ENCODE data around the gene TNFAIP2.
A peak's percentile ranks its signal among the peaks of the same experiment; 100 is the strongest.

The TNFAIP2 gene

DNA sequence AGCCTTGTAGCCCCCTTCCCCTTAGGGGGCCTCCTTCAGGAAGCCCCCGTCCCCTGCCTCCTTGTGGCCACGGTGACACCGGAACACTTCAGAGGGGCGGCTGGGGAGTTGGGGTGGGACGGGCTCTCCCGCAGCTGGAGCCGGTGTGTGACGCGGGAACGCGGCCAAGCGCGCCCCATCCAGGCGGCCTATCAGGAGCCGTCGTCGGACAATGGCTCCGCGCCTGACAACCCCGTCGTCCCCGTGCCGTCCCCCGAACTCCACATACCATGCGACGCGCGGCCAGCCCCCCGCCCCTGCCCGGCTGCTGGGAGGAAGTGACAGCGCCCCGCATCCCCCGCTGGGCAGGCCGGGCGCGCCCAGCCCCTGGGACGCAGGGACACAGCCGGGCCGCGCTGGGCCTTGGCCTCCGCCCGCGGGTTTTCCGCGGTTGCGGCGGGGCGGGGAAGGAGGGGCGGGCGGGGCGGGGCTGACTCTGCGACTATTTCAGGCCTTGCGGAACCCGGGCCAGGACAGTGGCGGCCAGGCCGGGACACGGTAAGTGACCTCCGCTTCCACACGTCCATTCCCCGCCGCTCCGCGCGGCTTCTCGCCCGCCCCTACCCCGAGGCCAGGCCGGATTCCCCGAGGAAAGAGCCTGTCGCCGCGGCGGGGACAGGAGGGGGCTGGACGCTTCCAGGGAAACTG, at the start of gene TNFAIP2:
Gene TNFAIP2 (plus strand): TSS at position 515 of the 687 bp plus-strand sequence. CDS start 2,997 bp downstream, outside the sequence.
- peak; percentile 66 for DNase-seq

- DNase-seq: no peak
Observed at GRCh38 chr14:103073876-103074728, 49.2 kb upstream of the TNFAIP2 start.

GRCh38 chr14:103074729-103075367, 48.4 kb upstream of the TNFAIP2 start:
- no peak for DNase-seq

- peak; percentile 80 for DNase-seq
Observed at GRCh38 chr14:103078420-103078749, 44.9 kb upstream of the TNFAIP2 start.

DNA sequence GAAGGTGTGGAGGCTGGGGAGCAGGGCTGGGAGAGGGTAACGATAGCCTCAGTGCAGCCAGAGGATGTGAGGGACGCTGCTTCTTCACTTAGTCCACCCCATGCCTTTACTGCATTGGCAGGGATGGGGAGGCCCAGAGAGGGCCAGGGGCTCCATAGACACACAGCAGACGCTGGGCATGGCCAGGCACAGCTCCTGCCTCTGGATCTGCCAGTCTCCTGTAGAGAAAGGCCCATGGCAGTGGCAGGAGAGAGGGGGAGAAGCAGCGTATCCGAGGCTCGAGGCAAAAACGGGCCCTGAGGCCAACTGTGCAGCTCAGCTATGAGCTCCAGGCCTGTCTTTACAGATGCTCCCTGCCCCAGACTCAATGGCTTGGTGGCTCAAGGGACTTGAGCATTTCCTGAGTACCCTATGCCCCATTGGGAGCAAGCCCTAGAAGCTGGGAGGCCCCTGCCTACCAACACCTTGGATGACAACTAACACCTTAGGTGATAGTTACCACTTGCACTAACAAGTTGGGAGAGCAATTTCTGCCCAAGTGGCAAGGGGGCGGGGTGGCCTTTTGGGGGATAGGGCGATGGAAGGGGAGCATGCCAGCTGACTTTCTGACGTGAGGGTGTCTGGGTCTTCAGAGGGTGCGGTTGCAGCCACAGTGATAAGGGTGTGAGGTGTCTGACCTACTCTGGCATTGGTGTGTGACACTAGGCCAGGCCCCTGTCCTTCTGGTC, 44.2 kb upstream of the TNFAIP2 start:
- no peak for DNase-seq

- no peak for DNase-seq
Observed at GRCh38 chr14:103081951-103082350, 41.3 kb upstream of the TNFAIP2 start.

- no peak for DNase-seq
Observed at GRCh38 chr14:103084021-103084919, 39.0 kb upstream of the TNFAIP2 start, which contains the start of gene LBHD2. TSS of gene LBHD2 (plus strand) at chr14:103084210. CDS start at chr14:103086013, 1,803 bp downstream.

GRCh38 chr14:103085106-103086091, 37.9 kb upstream of the TNFAIP2 start:
- no peak for DNase-seq

DNA sequence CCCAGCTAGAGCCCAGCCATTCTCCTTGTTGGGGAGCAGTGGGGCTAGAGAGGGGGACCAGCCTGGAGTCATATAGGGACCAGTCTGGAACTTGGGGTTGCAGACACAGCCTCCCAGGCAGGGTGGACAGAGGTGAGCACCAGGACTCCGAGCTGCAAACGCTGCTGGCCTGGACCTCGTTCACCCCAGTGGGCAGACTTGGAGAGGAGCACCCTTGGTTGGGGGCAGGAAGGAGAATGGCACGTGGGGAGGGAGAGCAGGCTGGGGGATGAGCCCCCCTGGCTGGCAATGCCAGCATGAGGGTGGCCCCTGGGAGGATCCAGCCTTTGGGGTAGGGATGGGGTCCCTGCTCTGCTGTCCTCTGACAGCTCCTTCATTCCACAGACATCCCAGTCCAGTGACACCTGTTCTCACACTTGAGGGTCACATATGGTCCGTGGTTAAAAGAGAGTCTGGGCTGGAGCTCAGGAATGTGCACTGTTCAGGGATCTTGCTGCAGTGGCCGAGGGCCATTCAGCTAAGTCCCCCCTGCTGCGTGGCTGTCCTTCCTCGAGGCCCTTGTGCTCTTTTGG, 36.4 kb upstream of the TNFAIP2 start:
- DNase-seq: no peak

GRCh38 chr14:103087343-103087835, 35.9 kb upstream of the TNFAIP2 start:
- DNase-seq: no peak

DNA sequence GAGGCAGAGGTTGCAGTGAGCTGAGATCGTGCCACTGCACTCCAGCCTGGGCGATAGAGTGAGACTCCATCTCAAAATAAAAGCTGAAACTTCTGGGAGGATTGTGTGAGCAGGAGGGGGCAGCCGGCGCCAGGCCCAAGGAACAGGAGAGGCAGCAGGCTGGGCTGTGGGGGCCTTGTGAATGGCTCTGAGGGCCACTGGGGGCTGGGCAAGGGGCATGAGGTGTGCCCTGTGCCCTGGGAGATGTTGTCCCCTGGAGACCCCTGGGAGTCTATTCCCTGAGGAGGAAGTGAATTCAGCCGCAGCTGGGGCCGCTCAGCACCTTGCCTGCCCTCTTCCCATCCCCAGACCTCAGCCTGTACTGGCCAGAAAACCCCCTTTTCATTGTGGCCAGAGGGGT, 34.3 kb upstream of the TNFAIP2 start:
- no peak for DNase-seq

DNA sequence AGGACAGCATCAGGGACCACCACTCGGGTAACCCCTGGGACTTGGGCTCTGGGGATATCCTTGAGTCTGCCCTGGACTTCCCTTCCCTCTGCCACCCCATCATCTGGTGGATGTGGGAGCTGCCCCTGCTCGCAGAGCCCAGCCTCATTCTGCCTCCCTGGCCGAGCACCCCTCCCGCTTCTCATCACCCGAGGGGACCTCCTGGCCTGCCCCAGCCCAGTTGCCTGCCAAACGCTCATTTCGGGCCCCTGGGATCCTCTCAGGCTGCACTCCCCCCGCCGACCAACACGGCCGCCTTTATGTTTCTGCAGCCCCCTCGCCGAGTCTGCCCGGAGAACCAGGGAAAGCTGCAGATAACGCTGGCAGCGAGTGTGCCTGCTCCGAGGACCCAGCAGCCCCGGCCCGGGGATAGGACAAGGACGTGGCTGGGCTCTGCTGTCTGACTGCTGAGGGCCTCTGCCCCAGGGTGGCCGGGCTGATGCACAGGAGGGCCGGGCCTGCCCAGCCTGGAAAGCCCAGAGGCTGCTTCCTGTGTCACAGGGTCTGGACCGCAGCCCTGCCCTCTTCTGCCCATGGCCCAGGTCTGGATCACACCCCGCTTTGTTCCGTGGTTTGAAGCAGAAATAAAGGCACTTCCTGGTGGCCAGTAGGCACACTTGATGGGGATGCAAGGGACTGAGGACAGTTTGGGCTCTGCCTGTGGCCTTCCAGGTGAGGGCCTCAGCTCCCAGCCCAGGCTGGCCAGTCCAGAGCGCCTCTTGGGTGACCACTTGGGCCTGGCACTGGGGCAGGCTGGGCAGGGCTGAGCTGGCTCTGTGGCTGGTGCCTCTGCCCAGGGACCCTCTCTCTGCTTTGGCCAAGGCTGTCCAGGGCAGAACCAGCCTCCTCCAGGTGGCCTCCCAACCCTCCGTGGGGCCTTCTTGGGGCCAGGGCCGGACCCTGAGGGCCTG, 33.6 kb upstream of the TNFAIP2 start:
- no peak for DNase-seq

GRCh38 chr14:103090481-103091020, 32.7 kb upstream of the TNFAIP2 start:
- DNase-seq: no peak

DNA sequence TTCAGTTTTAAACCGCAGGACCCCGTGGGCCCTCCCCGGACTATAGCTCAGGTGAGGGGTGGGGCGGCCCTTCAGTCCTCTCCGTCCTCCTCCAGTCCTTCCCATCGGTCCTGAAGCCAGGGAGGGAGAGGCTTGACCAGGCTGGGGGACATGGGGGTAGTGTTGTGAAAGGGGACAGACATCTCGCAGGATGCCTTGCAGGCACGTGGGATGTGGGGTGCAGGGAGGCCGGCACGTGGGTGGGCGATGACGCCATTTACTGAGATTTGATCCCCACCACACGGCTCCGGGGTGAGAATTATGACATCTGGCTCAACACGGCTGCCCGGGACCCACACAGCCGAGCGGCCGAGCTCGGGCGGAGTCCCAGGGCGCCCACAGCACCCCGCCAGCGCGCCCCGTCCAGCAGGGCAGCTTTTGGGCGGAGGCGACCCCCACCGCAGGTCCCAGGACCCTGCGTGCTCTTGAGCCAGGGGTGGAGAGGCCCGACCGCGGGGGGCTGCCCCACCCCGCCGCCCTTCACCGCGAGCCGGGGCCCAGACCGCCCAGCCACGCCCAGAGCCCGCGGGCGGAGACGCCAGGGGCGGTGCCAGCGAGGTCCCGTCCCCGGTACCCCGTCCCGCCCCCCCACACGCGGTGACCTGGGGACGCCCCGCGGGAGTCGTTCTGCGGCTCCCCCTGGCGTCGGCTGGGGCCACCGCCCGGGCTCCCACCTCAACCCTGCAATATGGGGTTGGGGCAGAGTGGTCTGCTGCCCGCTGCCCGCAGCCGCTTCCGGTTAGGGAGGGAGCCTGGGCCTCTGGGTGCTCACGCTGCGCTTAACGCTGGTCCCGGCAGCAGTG, 32.0 kb upstream of the TNFAIP2 start:
- DNase-seq: no peak

GRCh38 chr14:103091883-103092222, 31.4 kb upstream of the TNFAIP2 start:
- no peak for DNase-seq

- DNase-seq: no peak
Observed at GRCh38 chr14:103093856-103094405, 29.3 kb upstream of the TNFAIP2 start.

All from DMS79 (cell line).